SK-N-MC (cell line): ENCODE measurements around the gene PDK2.

ENCODE experiments used
- EZH2 ChIP-seq: fragments of 200-600 bp; sonication (generic); IDR thresholded peaks from one replicate; pipeline ENCODE4 v1.6.1; 2017; ENCODE audit warnings: antibody characterized with exemption
- FOXP2 ChIP-seq: optimal IDR thresholded peaks from 2 replicates; pipeline ENCODE3; 2011; ENCODE audit warnings: mild to moderate bottlenecking, moderate library complexity; ENCODE audit not compliant: insufficient read depth; ENCODE audit errors: extremely low read length, control extremely low read depth
- POLR2AphosphoS5 ChIP-seq: IDR thresholded peaks from 2 replicates; pipeline ENCODE4 v1.6.1; 2012; ENCODE audit warnings: mild to moderate bottlenecking, low read depth, low read length, borderline replicate concordance

- TF ChIP-seq EZH2, result no peak
- no peak for TF ChIP-seq POLR2AphosphoS5
- TF ChIP-seq FOXP2, result no peak
These were observed 14.6 kb downstream of the PDK2 start for GRCh38 chr17:50109785-50110184.
